Hematopoietic multipotent progenitor cell treated with erythropoietin and hydrocortisone succinate and interleukin-3 and kit ligand, for 8 days (in vitro differentiated cells): ENCODE data around the gene CARD8.
A peak's percentile ranks its signal among the peaks of the same experiment; 100 is the strongest.
"Not testable (repeated sequence)": the region's sequence is repeated elsewhere in the genome, so short reads cannot be mapped to it uniquely, and the experiment has no call there.

Experiments
- DNase-seq: peaks from one replicate; pipeline ENCODE4 v3.0.0-alpha.2; 2015

Gene CARD8

GRCh38 chr19:48255376-48256303, at the start of gene CARD8:
Gene CARD8, minus strand, starts transcription at chr19:48255912. Its CDS starts 14,892 bp downstream, at chr19:48241020.
- DNase-seq: peak; percentile 95

DNA sequence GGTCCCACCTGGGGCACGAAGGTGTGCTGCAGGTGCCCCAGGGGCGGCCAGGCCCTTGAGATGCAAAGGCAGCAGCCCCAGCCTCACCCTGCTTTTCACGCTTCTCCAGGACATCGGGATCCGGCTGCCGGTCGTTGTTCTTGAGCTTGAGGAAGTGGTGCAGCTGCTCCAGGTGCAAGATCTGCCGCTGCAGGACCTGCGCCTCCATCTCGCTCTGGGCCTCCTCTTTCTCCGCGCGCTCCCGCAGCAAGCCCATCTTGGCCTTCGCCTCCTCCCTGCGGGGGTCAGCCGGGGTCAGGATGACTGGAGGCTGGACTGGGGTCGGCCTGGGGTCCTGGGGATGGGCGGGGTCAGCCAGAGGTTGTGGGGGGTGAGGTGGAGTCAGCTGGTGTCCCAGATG, 48.2 kb upstream of the CARD8 start:
- no peak for DNase-seq

GRCh38 chr19:48303367-48303766, 47.7 kb upstream of the CARD8 start:
- DNase-seq: no peak

DNA sequence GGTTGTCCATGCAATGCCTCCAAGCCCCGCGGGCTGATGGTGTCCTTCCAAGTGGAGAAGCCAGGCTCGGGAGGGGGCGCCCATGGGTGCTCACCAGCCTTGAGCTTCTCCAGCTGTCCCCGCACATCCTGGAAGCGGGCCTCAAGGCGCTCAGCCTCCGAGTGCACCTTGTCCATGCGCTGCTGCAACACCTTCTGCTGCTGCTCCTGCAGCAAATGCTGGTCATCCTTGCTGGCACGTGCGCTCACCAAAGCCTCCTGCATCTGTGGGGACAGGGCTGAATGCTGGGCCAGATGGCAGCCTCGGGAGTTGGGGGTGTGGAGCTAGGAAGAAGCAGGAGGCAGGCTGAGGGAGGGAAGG, 46.9 kb upstream of the CARD8 start:
- no peak for DNase-seq

DNA sequence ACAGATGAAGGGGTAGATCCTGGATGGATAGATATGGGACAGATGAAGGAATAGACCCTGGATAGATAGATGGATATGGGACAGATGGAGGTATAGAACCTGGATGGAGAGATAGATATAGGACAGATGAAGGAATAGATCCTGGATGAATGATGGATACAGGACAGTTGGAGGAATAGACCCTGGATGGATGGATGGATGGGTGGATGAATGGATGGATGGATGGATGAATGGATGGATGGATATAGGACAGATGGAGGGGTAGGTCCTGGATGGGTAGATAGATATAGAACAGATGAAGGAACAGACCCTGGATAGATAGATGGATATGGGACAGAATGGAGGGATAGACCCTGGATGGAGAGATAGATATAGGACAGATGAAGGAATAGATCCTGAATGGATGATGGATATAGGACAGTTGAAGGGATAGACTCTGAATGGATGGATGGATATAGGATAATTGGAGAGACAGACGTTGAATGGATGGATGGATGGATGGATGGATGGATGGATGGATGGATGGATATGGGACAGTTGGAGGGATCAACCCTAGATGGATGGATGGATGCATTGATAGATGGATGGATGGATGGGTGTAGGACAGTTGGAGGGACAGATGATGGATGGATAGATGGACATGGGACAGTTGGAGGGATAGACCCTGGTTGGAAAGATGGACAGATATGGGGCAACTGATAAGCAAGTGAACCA, 46.3 kb upstream of the CARD8 start:
- no peak for DNase-seq

DNA sequence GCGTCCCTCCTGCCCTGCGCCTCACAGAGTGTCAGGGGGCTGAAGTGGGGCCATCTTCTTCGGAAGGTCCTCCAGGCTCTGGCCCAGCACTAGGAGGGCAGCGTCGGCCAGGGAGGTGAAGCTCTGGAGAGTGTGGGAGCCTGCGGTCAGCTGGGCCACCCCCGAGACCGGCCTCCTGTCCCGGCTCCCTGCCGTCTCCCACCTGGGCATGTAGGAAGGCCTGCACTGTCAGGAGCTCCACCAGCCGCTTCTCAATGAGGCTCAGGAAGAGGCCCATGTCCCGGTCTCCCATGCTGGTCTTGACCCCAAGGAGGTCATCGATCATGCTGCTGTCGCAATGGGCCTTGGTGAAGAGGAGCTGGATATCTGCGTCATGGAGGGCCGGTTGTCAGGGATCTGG, 42.3 kb upstream of the CARD8 start:
- DNase-seq: no peak

- no peak for DNase-seq
Observed at GRCh38 chr19:48296963-48297734, 41.4 kb upstream of the CARD8 start.

GRCh38 chr19:48295458-48295857, 39.7 kb upstream of the CARD8 start:
- no peak for DNase-seq

DNA sequence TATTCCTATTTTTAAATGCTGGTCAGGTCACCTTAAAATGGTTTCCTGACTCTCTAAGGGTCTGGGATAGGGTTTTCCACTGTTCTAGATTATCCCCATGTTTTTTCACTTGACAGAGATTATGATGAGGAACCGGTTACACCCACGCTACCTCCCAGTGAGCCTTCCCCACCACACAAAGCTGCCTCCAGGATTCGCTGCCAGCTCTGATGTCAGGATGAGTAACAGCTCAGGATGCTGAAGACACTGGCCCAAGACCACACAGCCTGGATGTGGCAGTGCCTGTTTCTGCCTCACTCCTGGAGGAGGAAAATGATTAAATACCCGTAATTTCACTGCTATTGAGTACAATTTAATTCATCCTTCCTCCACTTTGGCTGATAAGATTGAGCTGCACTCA, 37.1 kb upstream of the CARD8 start:
- no peak for DNase-seq

- DNase-seq: not testable (repeated sequence)
Observed at GRCh38 chr19:48291489-48291815, 35.7 kb upstream of the CARD8 start.

DNA sequence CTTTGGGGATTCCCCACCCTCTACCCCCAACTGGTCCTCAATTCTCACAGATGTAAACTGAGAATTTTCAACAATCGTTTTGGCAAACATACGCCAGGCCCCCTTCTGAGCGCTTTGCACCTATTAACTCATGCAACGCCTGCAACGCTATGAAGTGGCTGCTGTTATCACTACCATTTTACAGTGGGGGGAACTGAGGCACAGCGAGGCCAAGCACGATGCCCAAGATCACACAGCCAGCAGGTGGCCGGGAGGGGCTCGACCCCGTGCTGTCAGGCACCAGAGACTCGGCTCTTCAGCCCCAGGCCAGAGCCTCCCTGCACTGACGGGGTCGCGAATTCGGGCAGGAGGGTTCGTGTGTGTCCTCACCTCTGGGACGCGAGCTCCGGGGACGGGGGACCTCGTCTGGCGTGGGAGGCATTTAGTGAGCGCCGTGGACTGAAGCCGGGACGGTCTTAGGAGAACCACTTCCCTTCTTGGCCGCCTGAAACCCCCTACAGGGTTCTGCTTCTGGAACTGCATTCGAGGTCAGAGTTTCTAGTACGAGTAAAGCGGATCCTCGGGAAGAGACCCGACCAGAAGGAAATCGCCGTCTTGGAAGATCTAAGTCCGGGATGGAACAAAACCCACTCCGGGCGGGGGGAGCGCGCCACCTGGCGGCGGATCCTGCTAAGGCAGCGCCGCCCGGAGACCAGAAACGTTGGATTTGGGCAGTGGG, 35.2 kb upstream of the CARD8 start:
- peak; percentile 59 for DNase-seq

DNA sequence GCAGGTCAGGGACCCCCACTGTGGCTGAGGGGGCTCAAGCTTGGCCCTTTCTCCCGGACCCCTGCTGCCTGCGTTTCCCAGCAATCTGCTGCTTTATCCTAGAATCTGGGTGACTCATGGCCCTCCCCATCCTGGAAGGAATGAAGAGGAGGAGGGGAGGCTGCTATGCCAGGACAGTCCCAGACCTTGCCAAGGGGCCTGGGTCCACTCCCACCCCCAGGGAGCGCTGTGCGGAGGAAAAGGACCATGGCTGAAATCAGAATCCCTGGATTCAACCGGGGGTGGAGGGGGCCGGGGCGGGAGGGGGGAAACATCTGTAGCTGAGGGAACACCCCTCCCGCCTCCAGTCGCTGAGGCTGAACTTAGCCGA, 34.7 kb upstream of the CARD8 start:
- no peak for DNase-seq

DNA sequence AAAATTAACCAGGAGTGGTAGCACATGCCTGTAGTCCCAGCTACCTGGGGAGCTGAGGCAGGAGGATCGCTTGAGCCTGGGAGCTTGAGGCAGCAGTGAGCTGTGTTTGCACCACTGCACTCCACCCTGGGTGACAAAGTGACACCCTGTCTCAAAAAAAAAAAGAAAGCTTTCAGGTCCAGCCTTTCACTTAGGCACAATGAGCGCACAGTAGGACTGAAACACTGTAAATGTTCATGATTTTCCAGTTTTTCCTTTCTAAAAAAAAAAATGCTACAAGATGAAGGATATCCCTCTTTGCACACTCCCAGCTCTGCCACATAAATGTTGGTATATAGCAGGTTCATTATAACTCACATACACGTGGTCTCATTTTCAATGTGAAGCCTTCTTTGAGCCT, 32.0 kb upstream of the CARD8 start:
- DNase-seq: no peak

GRCh38 chr19:48284896-48285295, 29.2 kb upstream of the CARD8 start:
- DNase-seq: no peak

DNA sequence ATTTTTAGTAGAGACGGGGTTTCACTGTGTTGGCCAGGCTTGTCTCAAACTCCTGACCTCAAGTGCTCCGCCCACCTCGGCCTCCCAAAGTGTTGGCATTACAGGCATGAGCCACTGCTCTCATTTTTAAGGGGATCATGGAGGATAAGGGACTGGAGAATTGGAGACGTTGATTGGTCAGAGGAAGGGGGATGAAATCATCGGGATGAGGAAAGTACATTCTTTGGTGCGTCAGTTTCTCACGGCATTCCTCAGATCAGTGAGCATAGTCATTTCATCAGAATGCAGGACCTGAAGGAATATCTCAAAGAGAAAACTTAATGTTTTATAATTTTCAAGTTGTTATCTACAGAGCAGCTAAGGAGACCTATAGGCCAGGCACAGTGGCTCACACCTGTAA, 28.2 kb upstream of the CARD8 start:
- DNase-seq: no peak

- DNase-seq: no peak
Observed at GRCh38 chr19:48279747-48280146, 24.0 kb upstream of the CARD8 start.

GRCh38 chr19:48274938-48275337, 19.2 kb upstream of the CARD8 start:
- no peak for DNase-seq

GRCh38 chr19:48274173-48274572, 18.5 kb upstream of the CARD8 start:
- DNase-seq: no peak

DNA sequence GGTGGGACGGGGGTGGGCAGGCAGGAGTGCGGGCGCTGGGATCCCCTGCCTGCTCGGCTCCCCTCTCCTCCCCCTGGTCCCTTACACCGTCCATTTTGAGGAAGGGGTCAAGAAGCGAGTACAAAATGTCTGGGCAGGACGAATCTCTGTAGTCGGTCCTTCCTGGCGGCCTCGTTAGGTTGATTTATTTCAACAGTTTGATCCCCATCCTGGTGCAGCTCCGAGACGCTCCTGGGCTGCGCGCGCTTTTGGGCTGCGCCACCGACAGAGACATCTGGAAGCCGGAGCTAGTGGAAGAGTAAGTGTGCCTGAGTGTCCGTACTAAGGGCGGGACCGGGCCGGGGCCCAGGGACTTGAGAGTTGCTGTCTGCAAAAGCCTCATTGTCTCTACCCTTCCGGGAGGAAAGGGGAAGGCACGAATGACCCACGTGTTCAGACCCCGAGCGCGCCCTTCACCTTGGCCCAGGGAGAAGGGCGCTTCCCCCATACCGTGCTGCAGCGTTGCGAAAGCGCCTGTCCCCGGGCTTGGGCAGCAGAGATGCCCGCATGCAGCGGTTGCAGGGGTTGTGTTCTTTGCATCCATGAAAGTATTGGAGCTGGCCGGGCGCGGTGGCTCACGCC, 15.9 kb upstream of the CARD8 start:
- peak; percentile 61 for DNase-seq

DNA sequence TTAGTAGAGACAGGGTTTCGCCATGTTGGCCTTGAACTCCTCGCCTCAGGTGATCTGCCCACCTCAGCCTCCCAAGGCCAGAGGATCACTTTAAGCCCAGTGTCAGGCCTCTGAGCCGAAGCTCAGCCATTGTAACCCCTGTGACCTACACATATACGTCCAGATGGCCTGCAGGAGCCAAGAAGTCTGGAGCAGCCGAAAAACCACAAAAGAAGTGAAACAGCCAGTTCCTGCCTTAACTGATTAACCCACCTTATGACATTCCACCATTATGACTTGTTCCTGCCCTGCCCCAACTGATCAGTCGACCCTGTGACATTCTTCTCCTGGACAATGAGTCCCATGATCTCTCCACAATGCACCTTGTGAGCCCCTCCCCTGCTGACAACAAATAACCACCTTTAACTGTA, 13.9 kb upstream of the CARD8 start:
- not testable (repeated sequence) for DNase-seq

DNA sequence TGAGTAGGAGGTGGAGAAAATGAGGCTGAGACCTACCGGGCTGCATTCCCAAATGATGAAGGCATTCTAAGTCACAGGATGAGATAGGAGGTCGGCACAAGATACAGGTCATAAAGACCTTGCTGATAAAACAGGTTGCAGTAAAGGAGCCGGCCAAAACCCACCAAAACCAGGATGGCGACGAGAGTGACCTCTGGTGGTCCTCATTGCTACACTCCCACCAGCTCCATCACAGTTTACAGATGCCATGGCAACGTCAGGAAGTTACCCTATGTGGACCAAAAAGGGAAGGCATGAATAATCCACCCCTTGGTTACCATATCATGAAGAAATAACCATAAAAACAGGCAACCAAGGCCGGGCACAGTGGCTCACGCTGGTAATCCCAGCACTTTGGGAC, 9.6 kb upstream of the CARD8 start:
- DNase-seq: not testable (repeated sequence)

- DNase-seq: not testable (repeated sequence)
Observed at GRCh38 chr19:48260359-48260714, 4.6 kb upstream of the CARD8 start.

GRCh38 chr19:48258992-48259391, 3.3 kb upstream of the CARD8 start:
- not testable (repeated sequence) for DNase-seq
